Astrocyte (in vitro differentiated cells and primary cell): Measurements from ENCODE around the gene MTF1. TPM values are rescaled to one million over a fixed set of nuclear protein-coding genes. Genes with fewer than 3 reads are reported as not detected.
A peak's percentile ranks its signal among the peaks of the same experiment; 100 is the strongest.

Experiments used
- DNase-seq: peaks from one replicate; pipeline ENCODE4 v3.0.0-alpha.2; 2010; ENCODE audit warnings: low read depth
- FAIRE-seq: peaks from 2 replicates; lab custom pipeline; 2011; peaks lifted over from hg19 to GRCh38; lab: Jason Lieb, UNC
- H2AFZ ChIP-seq: 2 replicates; pipeline ENCODE4 v1.6.0; 2012; ENCODE audit warnings: low read depth, low read length, inconsistent platforms
- H3K27ac ChIP-seq: 2 replicates; pipeline ENCODE4 v1.5.1; 2011; ENCODE audit warnings: low read depth, low read length, inconsistent platforms
- H3K27me3 ChIP-seq: 2 replicates; pipeline ENCODE4 v1.6.0; 2011; ENCODE audit warnings: low read length, inconsistent platforms; ENCODE audit not compliant: insufficient read depth
- H3K36me3 ChIP-seq: 2 replicates; pipeline ENCODE4 v1.5.1; 2011; ENCODE audit warnings: low read length, inconsistent platforms; ENCODE audit not compliant: insufficient read depth
- H3K4me1 ChIP-seq: 2 replicates; pipeline ENCODE4 v1.5.1; 2011; ENCODE audit warnings: low read length, inconsistent platforms; ENCODE audit not compliant: insufficient read depth
- H3K4me2 ChIP-seq: 2 replicates; pipeline ENCODE4 v1.6.0; 2012; ENCODE audit warnings: low read length, inconsistent platforms
- H3K4me3 ChIP-seq: 2 replicates; pipeline ENCODE4 v1.5.1; 2011; ENCODE audit warnings: low read depth, mild to moderate bottlenecking, low read length, inconsistent platforms; ENCODE audit not compliant: insufficient read depth
- H3K79me2 ChIP-seq: 2 replicates; pipeline ENCODE4 v1.6.0; 2012; ENCODE audit warnings: mild to moderate bottlenecking, low read length, inconsistent platforms; ENCODE audit not compliant: insufficient read depth
- H3K9ac ChIP-seq: 2 replicates; pipeline ENCODE4 v1.6.0; 2012; ENCODE audit warnings: mild to moderate bottlenecking, low read length, inconsistent platforms
- H3K9me3 ChIP-seq: 2 replicates; pipeline ENCODE4 v1.5.1; 2012; ENCODE audit warnings: low read depth, mild to moderate bottlenecking, low read length, inconsistent platforms; ENCODE audit not compliant: insufficient read depth
- H4K20me1 ChIP-seq: 2 replicates; pipeline ENCODE4 v1.6.0; 2012; ENCODE audit warnings: low read length, inconsistent platforms; ENCODE audit not compliant: insufficient read depth
- H3K27ac Mint-ChIP-seq: one replicate; pipeline ENCODE4 v1.8.0; 2021; ENCODE audit warnings: mild to moderate bottlenecking, mixed read lengths; ENCODE audit not compliant: unreplicated experiment
- H3K27me3 Mint-ChIP-seq: one replicate; pipeline ENCODE4 v1.8.0; 2021; ENCODE audit warnings: low read depth, mixed read lengths; ENCODE audit not compliant: unreplicated experiment
- H3K36me3 Mint-ChIP-seq: one replicate; pipeline ENCODE4 v1.8.0; 2021; ENCODE audit warnings: low read depth, mixed read lengths; ENCODE audit not compliant: unreplicated experiment
- H3K4me1 Mint-ChIP-seq: one replicate; pipeline ENCODE4 v1.8.0; 2021; ENCODE audit warnings: low read depth, mixed read lengths; ENCODE audit not compliant: unreplicated experiment
- H3K4me3 Mint-ChIP-seq: one replicate; pipeline ENCODE4 v1.8.0; 2021; ENCODE audit warnings: mild to moderate bottlenecking, moderate library complexity, mixed read lengths; ENCODE audit not compliant: unreplicated experiment
- H3K9me3 Mint-ChIP-seq: one replicate; pipeline ENCODE4 v1.8.0; 2021; ENCODE audit warnings: mild to moderate bottlenecking, mixed read lengths; ENCODE audit not compliant: unreplicated experiment
- EZH2 ChIP-seq: IDR thresholded peaks from 2 replicates; pipeline ENCODE4 v1.6.1; 2012; ENCODE audit warnings: mild to moderate bottlenecking, low read length, inconsistent platforms; ENCODE audit not compliant: insufficient read depth
- total RNA-seq: library from RNA; stranded (reverse); gene quantifications from 2 replicates; pipeline ENCODE4 v1.2.1, GENCODE V29; 2021
- TF ChIP-seq, protein P1 (sequence below): IDR thresholded peaks from 2 replicates; pipeline ENCODE4 v1.5.1; 2011; ENCODE audit warnings: low read depth, mild to moderate bottlenecking, inconsistent platforms, low read length, moderate library complexity; ENCODE audit not compliant: insufficient read depth

Gene MTF1
- total RNA-seq, 1 donor from 2014 or later = 16.7 TPM

DNA sequence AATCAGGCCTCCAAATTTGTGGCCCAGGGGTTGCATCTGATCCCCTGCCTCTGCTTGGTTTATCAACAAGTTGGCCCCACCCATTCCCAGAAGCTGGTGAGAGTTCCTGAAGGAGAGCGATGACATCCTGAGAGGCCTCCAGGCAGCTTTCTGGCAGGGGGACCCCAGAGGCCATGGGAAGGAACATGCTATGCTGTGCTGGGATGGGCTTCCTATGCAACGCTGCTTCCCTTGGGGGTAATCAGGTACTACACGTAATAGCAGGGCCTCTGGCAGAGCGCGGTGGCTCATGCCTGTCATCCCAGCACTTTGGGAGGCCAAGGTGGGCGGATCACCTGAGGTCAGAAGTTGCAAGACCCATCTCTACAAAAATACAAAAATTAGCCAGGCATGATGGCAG, 8.4 kb upstream of the MTF1 start:
- Histone ChIP-seq H3K36me3 (peaks cover 18% of the 10 kb centered on the region), H3K4me3 (no peak overlapping the region), H3K4me2 (no peak overlapping the region), H3K9ac (no peak overlapping the region), H3K9me3 (no peaks in the 10 kb centered on the region), H3K27ac (no peak overlapping the region), H3K4me1 (peaks cover 8% of the 10 kb centered on the region), H3K27me3 (no peaks in the 10 kb centered on the region), H2AFZ (no peak overlapping the region), H3K79me2 (no peaks in the 10 kb centered on the region), H4K20me1 (no peaks in the 10 kb centered on the region)
- H3K4me1 Mint-ChIP-seq = peaks cover 3% of the 10 kb centered on the region
- no peak overlapping the region for H3K4me3 Mint-ChIP-seq
- H3K27me3 Mint-ChIP-seq = no peaks in the 10 kb centered on the region
- peaks cover 24% of the 10 kb centered on the region for H3K36me3 Mint-ChIP-seq
- no peak for DNase-seq
- no peak for TF ChIP-seq EZH2
- TF ChIP-seq, protein P1, sequence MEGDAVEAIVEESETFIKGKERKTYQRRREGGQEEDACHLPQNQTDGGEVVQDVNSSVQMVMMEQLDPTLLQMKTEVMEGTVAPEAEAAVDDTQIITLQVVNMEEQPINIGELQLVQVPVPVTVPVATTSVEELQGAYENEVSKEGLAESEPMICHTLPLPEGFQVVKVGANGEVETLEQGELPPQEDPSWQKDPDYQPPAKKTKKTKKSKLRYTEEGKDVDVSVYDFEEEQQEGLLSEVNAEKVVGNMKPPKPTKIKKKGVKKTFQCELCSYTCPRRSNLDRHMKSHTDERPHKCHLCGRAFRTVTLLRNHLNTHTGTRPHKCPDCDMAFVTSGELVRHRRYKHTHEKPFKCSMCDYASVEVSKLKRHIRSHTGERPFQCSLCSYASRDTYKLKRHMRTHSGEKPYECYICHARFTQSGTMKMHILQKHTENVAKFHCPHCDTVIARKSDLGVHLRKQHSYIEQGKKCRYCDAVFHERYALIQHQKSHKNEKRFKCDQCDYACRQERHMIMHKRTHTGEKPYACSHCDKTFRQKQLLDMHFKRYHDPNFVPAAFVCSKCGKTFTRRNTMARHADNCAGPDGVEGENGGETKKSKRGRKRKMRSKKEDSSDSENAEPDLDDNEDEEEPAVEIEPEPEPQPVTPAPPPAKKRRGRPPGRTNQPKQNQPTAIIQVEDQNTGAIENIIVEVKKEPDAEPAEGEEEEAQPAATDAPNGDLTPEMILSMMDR = no peak
- H3K9me3 Mint-ChIP-seq = no peaks in the 10 kb centered on the region
- FAIRE-seq = no peak
- H3K27ac Mint-ChIP-seq = no peak overlapping the region

DNA sequence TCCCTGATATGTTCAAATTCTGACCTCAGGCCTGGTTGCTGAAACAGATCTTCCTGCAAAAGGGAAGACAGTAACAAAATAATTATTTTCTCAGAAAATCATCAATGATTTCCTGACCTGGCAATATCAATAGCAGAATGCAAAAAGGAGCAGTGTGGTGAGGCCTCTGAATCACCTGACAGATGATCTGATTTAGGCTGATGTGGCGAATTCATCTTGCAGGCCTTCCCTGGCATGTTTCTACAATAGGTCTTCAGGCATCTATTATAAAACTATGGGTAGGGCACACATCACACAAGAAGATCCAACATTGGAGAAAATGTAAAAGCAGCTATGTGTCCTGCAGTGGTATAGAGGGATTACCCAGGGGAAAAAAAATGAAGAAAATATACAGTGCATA, 7.1 kb upstream of the MTF1 start:
- no peak overlapping the region for H3K27ac ChIP-seq
- H3K4me2 ChIP-seq = no peak overlapping the region
- peaks cover 3% of the 10 kb centered on the region for H3K4me1 Mint-ChIP-seq
- no peak overlapping the region for H3K9ac ChIP-seq
- no peak for FAIRE-seq
- H3K4me3 Mint-ChIP-seq = no peak overlapping the region
- no peak overlapping the region for H3K27ac Mint-ChIP-seq
- H3K36me3 ChIP-seq = peaks cover 16% of the 10 kb centered on the region
- DNase-seq = no peak
- H3K27me3 Mint-ChIP-seq = no peaks in the 10 kb centered on the region
- H3K4me1 ChIP-seq = peaks cover 8% of the 10 kb centered on the region
- no peaks in the 10 kb centered on the region for H3K9me3 Mint-ChIP-seq
- H2AFZ ChIP-seq = no peak overlapping the region
- H3K4me3 ChIP-seq = no peak overlapping the region
- H3K79me2 ChIP-seq = no peaks in the 10 kb centered on the region
- H3K27me3 ChIP-seq = no peaks in the 10 kb centered on the region
- H3K36me3 Mint-ChIP-seq = peaks cover 24% of the 10 kb centered on the region
- H4K20me1 ChIP-seq = no peaks in the 10 kb centered on the region
- no peaks in the 10 kb centered on the region for H3K9me3 ChIP-seq
- no peak for TF ChIP-seq EZH2
- TF ChIP-seq, protein P1 = no peak

DNA sequence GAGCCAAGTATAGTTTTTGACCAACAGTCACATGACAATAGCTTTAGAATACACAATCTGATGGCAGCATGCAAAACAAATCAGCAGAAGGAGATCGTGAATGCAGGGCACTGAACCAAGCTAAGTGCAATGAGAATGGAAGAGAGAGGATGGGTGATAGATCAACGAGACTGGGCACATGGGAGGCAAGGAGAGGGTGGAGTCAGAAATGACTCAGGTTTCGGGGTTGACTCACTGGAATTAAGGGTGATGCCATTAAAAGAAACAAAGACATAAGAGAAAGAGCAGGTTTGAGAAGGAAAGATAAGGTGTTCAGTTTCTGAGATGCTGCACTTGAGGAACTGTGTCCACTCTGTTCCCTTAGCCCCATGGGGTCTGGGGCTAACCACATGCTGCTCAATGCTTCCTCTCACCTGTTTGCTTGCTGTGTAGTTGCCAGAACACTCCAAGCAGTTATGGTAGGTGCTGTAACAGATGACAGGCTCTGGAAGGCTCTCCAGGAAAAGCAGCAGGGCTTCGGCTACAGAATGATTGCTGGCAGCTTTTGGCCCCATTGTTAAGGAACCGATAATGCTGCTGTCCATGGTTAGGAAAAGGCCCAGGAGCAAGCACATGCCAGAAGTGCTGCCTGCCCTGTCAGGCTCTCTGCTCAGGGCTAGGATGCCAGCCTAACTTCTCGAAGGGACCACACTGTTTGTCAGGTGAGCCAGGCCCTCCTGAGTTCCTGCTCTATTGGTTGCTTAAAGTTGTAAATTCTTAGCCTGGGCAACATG, 6.1 kb upstream of the MTF1 start:
- Histone ChIP-seq H3K4me2 (no peak overlapping the region), H3K9ac (no peak overlapping the region), H4K20me1 (no peaks in the 10 kb centered on the region), H3K9me3 (no peaks in the 10 kb centered on the region), H3K4me1 (peaks cover 9% of the 10 kb centered on the region), H3K79me2 (no peaks in the 10 kb centered on the region), H3K4me3 (no peak overlapping the region), H3K27ac (no peak overlapping the region), H2AFZ (no peak overlapping the region), H3K36me3 (peaks cover 16% of the 10 kb centered on the region), H3K27me3 (no peaks in the 10 kb centered on the region)
- Mint-ChIP-seq H3K4me1 (peaks cover 3% of the 10 kb centered on the region), H3K4me3 (no peak overlapping the region), H3K27me3 (no peaks in the 10 kb centered on the region), H3K27ac (no peak overlapping the region), H3K36me3 (peaks cover 22% of the 10 kb centered on the region), H3K9me3 (no peaks in the 10 kb centered on the region)
- DNase-seq (peak; percentile 10), FAIRE-seq (peak; percentile 62)
- TF ChIP-seq, protein P1 = no peak
- TF ChIP-seq EZH2 = no peak
